ENCODE measurements around the gene CALML3. TPM values are rescaled to one million over a fixed set of nuclear protein-coding genes. Genes with fewer than 3 reads are reported as not detected.

CALML3 gene
- not detected in 5 replicates for total RNA-seq (2022; extraction: Qiagen RNA extraction; ENCODE audit: low read depth)

DNA sequence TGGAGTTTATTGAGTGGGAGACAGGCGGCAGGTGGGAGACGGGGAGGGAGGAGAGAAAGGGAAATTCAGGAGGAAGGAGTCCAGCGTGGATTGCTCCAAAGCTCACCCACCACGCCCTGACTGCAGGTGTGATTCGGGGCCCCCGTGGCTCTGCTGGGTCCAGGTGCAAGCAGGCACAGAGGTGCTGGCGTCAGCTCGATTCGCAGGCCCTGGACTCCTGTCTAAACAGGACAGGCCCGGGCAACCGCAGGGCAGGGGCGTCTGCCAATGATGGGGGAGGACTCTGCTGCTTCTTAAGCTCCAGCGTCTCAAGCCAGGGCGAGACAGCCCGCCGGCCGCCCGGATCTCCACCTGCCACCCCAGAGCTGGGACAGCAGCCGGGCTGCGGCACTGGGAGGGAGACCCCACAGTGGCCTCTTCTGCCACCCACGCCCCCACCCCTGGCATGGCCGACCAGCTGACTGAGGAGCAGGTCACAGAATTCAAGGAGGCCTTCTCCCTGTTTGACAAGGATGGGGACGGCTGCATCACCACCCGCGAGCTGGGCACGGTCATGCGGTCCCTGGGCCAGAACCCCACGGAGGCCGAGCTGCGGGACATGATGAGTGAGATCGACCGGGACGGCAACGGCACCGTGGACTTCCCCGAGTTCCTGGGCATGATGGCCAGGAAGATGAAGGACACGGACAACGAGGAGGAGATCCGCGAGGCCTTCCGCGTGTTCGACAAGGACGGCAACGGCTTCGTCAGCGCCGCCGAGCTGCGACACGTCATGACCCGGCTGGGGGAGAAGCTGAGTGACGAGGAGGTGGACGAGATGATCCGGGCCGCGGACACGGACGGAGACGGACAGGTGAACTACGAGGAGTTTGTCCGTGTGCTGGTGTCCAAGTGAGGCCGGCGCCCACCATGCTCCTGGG, at the start of gene CALML3:
TSS of gene CALML3 (plus strand) at position 321 of the 920 bp plus-strand sequence. CDS start at position 446, 125 bp downstream.

DNA sequence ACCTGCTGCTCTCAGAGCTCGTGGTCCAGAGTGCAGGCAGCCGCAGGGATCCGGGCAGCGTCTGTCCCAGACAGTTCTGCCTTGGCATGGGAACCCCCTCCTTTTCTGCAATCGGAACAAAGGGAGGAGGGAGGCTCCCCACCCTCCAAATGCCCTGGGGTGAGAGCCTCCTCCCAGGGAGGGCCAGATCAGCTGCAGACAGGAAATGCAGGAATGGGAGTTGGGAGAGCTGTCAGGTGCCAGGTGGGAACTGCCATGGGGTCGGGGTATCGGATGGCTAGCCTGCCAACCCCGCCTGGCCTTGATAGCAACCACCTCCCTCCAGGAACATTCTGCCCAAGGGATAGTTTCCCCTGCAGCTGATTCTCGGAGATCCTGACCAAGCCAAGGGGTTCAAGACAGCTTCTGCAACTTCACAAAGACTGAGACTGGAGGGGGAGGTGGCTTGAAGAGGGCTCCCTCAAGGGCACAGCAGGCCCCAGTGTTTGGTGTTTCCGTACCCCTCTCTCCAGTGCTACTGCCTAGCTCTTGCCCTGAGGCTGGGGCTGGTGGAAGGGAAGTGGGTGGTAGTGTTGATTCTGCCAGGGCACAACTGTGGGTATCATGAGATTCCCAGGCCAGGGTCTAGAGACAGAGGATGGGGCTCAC, 25.1 kb upstream of the CALML3 start, which contains the start of gene CALML5:
TSS of gene CALML5 (minus strand) at position 78 of the 648 bp plus-strand sequence. CDS start 132 bp downstream, outside the sequence.

Other genes with a start within 250 kb of the CALML3 start
- gene UCN3, start 160.0 kb upstream of the CALML3 start, total RNA-seq (2022; extraction: Qiagen RNA extraction; ENCODE audit: low read depth): not detected in 5 replicates
- gene TUBAL3, start 120.1 kb upstream of the CALML3 start, total RNA-seq (2022; extraction: Qiagen RNA extraction; ENCODE audit: low read depth): 0.22 to 0.45 TPM (median 0.33 TPM) in 5 replicates
- gene NET1, start 112.4 kb upstream of the CALML3 start, total RNA-seq (2022; extraction: Qiagen RNA extraction; ENCODE audit: low read depth): 46.9 to 64.4 TPM (median 52.0 TPM) in 5 replicates
- gene CALML5, start 25.4 kb upstream of the CALML3 start, total RNA-seq (2022; extraction: Qiagen RNA extraction; ENCODE audit: low read depth): not detected in 5 replicates
- gene ASB13, start 141.6 kb downstream of the CALML3 start, total RNA-seq (2022; extraction: Qiagen RNA extraction; ENCODE audit: low read depth): 18.2 to 24.5 TPM (median 21.1 TPM) in 5 replicates
- gene TASOR2, start 159.9 kb downstream of the CALML3 start, total RNA-seq (2022; extraction: Qiagen RNA extraction; ENCODE audit: low read depth): 22.4 to 45.5 TPM (median 35.6 TPM) in 5 replicates